ENCODE results near the gene MAGED1.
A peak's percentile ranks its signal among the peaks of the same experiment; 100 is the strongest.

Gene MAGED1

DNA sequence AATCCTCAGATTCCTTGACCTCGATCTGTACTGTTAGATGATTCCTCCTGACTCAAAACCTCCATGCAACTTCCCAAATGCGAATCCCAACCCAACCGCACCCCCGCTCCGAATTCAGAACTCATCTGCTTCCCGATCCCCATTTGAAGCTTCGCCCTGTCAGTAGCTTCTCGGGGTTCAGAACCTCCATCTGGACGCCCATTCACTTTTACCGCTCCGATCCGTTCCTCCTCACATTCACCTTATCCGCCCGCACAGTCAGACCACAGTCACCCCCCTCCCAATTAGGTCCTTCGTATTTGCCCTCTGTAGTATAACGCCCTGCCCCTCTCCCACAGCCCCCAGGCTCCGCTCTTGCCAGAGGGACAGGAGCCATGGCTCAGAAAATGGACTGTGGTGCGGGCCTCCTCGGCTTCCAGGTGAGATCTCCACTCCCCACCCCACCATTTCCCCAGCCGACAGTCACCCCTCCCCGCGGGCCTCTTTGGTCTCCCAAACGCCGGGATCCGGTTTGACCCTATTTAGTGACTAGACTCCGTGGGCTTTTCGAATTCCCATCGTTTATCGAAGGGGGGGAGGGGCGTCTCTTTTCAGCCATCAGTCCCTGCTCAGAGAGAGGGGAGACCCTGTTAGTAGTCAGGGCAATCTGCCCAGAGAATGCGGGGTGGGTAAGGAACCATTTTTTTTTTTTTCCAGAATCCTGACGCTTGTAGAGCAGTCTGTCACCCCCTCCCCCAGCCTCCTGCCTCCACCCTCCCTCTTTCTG lies 691 bp downstream of the MAGED1 start:
- Histone ChIP-seq H3K27me3 (ENCODE audit: low read depth, low read length) (no peaks in the 10 kb centered on the region), H3K4me1 (ENCODE audit: low read length) (peaks cover 23% of the 10 kb centered on the region), H3K4me3 (ENCODE audit: low read length) (peak overlapping the region; percentile 97), H2AFZ (ENCODE audit: low read depth, low read length) (no peak overlapping the region), H3K9ac (ENCODE audit: low read length) (peak overlapping the region; percentile 89), H3K36me3 (replicated peaks; ENCODE audit: low read depth, low read length) (peaks cover 22% of the 10 kb centered on the region), H3K79me2 (ENCODE audit: low read length) (peaks cover 21% of the 10 kb centered on the region), H3K9me3 (ENCODE audit: insufficient read depth, low read length) (no peaks in the 10 kb centered on the region), H3K27ac (ENCODE audit: low read length) (peak overlapping the region; percentile 57), H3K4me2 (ENCODE audit: low read length) (peak overlapping the region; percentile 86), H4K20me1 (ENCODE audit: insufficient read depth, low read length) (no peaks in the 10 kb centered on the region)
- TF ChIP-seq EZH2phosphoT487 (IDR thresholded peaks at IDR 0.05; ENCODE audit: low read depth) (no peak), CTCF (IDR thresholded peaks at IDR 0.05; ENCODE audit: low read depth, low read length) (no peak)

GRCh38 chrX:51894697-51895336 lies 1.4 kb downstream of the MAGED1 start:
- Histone ChIP-seq H3K4me1 (ENCODE audit: low read length) (peaks cover 23% of the 10 kb centered on the region), H3K79me2 (ENCODE audit: low read length) (peaks cover 21% of the 10 kb centered on the region), H3K27ac (ENCODE audit: low read length) (peak overlapping the region; percentile 57), H3K9me3 (ENCODE audit: insufficient read depth, low read length) (no peaks in the 10 kb centered on the region), H3K4me3 (ENCODE audit: low read length) (peak overlapping the region; percentile 97), H3K4me2 (ENCODE audit: low read length) (peak overlapping the region; percentile 86), H3K36me3 (replicated peaks; ENCODE audit: low read depth, low read length) (peaks cover 25% of the 10 kb centered on the region), H2AFZ (ENCODE audit: low read depth, low read length) (no peak overlapping the region), H4K20me1 (ENCODE audit: insufficient read depth, low read length) (no peaks in the 10 kb centered on the region), H3K9ac (ENCODE audit: low read length) (peak overlapping the region; percentile 89), H3K27me3 (ENCODE audit: low read depth, low read length) (no peaks in the 10 kb centered on the region)
- no peak for TF ChIP-seq EZH2phosphoT487 (IDR thresholded peaks at IDR 0.05; ENCODE audit: low read depth)
- no peak for TF ChIP-seq CTCF (IDR thresholded peaks at IDR 0.05; ENCODE audit: low read depth, low read length)

GRCh38 chrX:51896626-51897025 lies 3.2 kb downstream of the MAGED1 start:
- Histone ChIP-seq H3K27ac (ENCODE audit: low read length) (no peak overlapping the region), H3K27me3 (ENCODE audit: low read depth, low read length) (no peaks in the 10 kb centered on the region), H3K4me1 (ENCODE audit: low read length) (peaks cover 19% of the 10 kb centered on the region), H4K20me1 (ENCODE audit: insufficient read depth, low read length) (no peaks in the 10 kb centered on the region), H3K4me3 (ENCODE audit: low read length) (no peak overlapping the region), H3K79me2 (ENCODE audit: low read length) (peaks cover 21% of the 10 kb centered on the region), H3K9me3 (ENCODE audit: insufficient read depth, low read length) (no peaks in the 10 kb centered on the region), H2AFZ (ENCODE audit: low read depth, low read length) (no peak overlapping the region), H3K4me2 (ENCODE audit: low read length) (no peak overlapping the region), H3K9ac (ENCODE audit: low read length) (no peak overlapping the region), H3K36me3 (replicated peaks; ENCODE audit: low read depth, low read length) (peaks cover 32% of the 10 kb centered on the region)
- TF ChIP-seq CTCF (IDR thresholded peaks at IDR 0.05; ENCODE audit: low read depth, low read length) (no peak), EZH2phosphoT487 (IDR thresholded peaks at IDR 0.05; ENCODE audit: low read depth) (no peak)

DNA sequence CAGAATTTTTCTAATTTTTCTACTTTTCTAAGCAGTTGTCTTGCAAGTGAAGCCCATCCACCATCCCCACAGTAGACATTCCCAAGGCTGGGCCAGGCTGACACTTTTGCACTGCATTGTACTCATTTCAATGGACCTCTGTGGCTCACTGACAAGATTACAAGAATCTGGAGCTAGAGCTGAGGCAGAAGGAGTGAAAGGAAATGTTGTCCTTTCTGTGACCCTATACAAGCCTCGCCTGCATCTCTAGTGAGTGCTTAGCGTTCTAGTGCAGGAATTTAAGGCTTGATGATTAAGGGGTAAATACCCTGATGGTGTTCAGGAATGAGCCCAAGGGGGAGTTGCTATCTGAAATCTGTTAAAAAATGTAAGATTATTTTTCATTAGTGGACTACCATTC lies 6.3 kb downstream of the MAGED1 start:
- Histone ChIP-seq H3K9me3 (ENCODE audit: insufficient read depth, low read length) (no peaks in the 10 kb centered on the region), H3K79me2 (ENCODE audit: low read length) (peaks cover 9% of the 10 kb centered on the region), H3K36me3 (replicated peaks; ENCODE audit: low read depth, low read length) (peaks cover 37% of the 10 kb centered on the region), H2AFZ (ENCODE audit: low read depth, low read length) (no peak overlapping the region), H3K27ac (ENCODE audit: low read length) (no peak overlapping the region), H3K9ac (ENCODE audit: low read length) (no peak overlapping the region), H3K4me1 (ENCODE audit: low read length) (peaks cover 6% of the 10 kb centered on the region; the same call in 1 of the 2 replicates), H4K20me1 (ENCODE audit: insufficient read depth, low read length) (no peaks in the 10 kb centered on the region), H3K4me3 (ENCODE audit: low read length) (no peak overlapping the region), H3K4me2 (ENCODE audit: low read length) (no peak overlapping the region), H3K27me3 (ENCODE audit: low read depth, low read length) (no peaks in the 10 kb centered on the region)
- TF ChIP-seq EZH2phosphoT487 (IDR thresholded peaks at IDR 0.05; ENCODE audit: low read depth): no peak
- no peak for TF ChIP-seq CTCF (IDR thresholded peaks at IDR 0.05; ENCODE audit: low read depth, low read length)

Data from OCI-LY3 (cell line).